Activated naive CD4-positive, alpha-beta T cell treated with anti-CD3 and anti-CD28 coated beads, Interleukin-2, amount 50 U/mL, for 16 hours (primary cell): ENCODE results near the gene ISCU.

Experiments used
- DNase-seq: peaks from one replicate; pipeline ENCODE4 v3.0.0-alpha.2; 2020

Gene ISCU

GRCh38 chr12:108562348-108563135 is at the start of gene ISCU:
Gene ISCU, plus strand, starts transcription at chr12:108562596. Its CDS starts 27 bp downstream, at chr12:108562623.
- DNase-seq: peak; percentile 99

- DNase-seq: no peak
Observed at GRCh38 chr12:108514468-108514972, 47.9 kb upstream of the ISCU start.

- peak; percentile 100 for DNase-seq
Observed at GRCh38 chr12:108514973-108515814, 47.2 kb upstream of the ISCU start, which contains the start of gene FICD. Gene FICD, plus strand, starts transcription at chr12:108515277. Its CDS starts 1,696 bp downstream, at chr12:108516973.

GRCh38 chr12:108515916-108516315 is 46.5 kb upstream of the ISCU start:
- DNase-seq: no peak

GRCh38 chr12:108516511-108517275 is 45.7 kb upstream of the ISCU start:
- DNase-seq: no peak

- DNase-seq: no peak
Observed at GRCh38 chr12:108517288-108518100, 44.9 kb upstream of the ISCU start.

GRCh38 chr12:108518101-108518715 is 44.2 kb upstream of the ISCU start:
- DNase-seq: no peak

GRCh38 chr12:108518716-108519496 is 43.5 kb upstream of the ISCU start:
- no peak for DNase-seq

- DNase-seq: no peak
Observed at GRCh38 chr12:108519558-108519957, 42.8 kb upstream of the ISCU start.

GRCh38 chr12:108523365-108523764 is 39.0 kb upstream of the ISCU start:
- DNase-seq: no peak

- DNase-seq: no peak
Observed at GRCh38 chr12:108525681-108526080, 36.7 kb upstream of the ISCU start.

- DNase-seq: no peak
Observed at GRCh38 chr12:108526482-108527165, 35.8 kb upstream of the ISCU start.

- no peak for DNase-seq
Observed at GRCh38 chr12:108527166-108527496, 35.3 kb upstream of the ISCU start.

- no peak for DNase-seq
Observed at GRCh38 chr12:108530161-108530560, 32.2 kb upstream of the ISCU start.

GRCh38 chr12:108531929-108532848 is 30.2 kb upstream of the ISCU start:
- DNase-seq: no peak

- DNase-seq: no peak
Observed at GRCh38 chr12:108538146-108538545, 24.2 kb upstream of the ISCU start.

GRCh38 chr12:108538616-108539195 is 23.7 kb upstream of the ISCU start:
- DNase-seq: no peak

- no peak for DNase-seq
Observed at GRCh38 chr12:108542320-108542719, 20.1 kb upstream of the ISCU start.

GRCh38 chr12:108543652-108544051 is 18.7 kb upstream of the ISCU start:
- no peak for DNase-seq
